Right lobe of liver (tissue), 6 donors: ENCODE data around the gene MTMR4. TPM values are rescaled to one million over a fixed set of nuclear protein-coding genes. Genes with fewer than 3 reads are reported as not detected.

ENCODE experiments used
- ATAC-seq, 4 donors: fragments of 200-7000 bp; cut with Tn5 transposase; one replicate each; pipeline ENCODE4 v1.9.1; 2020; ENCODE audit warnings: mild to moderate bottlenecking in 4 of 4, moderate library complexity in 4 of 4
- DNase-seq, 3 donors: peaks; one replicate each; pipeline ENCODE4 v3.0.0-alpha.2; 2020
- H3K27ac ChIP-seq, 3 donors: fragments of 200-600 bp; one replicate each; pipeline ENCODE4 v1.8.0; 2022
- H3K27me3 ChIP-seq, 2 donors: fragments of 200-600 bp; one replicate each; pipeline ENCODE4 v1.8.0; 2022
- H3K36me3 ChIP-seq, 4 donors: fragments of 200-600 bp; sonication (generic) in 1 of 4; one replicate each; pipeline versions ENCODE4 v1.5.1 to v1.8.0; 2017 to 2022; ENCODE audit warnings: control low read depth in 1 of 4
- H3K4me1 ChIP-seq, 4 donors: fragments of 200-600 bp; sonication (generic) in 1 of 4; one replicate each; pipeline versions ENCODE4 v1.5.1 to v1.8.0; 2017 to 2022; ENCODE audit warnings: control low read depth in 1 of 4
- H3K4me3 ChIP-seq, 3 donors: fragments of 200-600 bp; one replicate each; pipeline ENCODE4 v1.8.0; 2022
- H3K9me3 ChIP-seq, 4 donors: fragments of 200-600 bp; sonication (generic) in 1 of 4; one replicate each; pipeline versions ENCODE4 v1.5.1 to v1.8.0; 2017 to 2022; ENCODE audit warnings: control low read depth in 1 of 4
- CTCF ChIP-seq, 4 donors: fragments of 200-600 bp in 3 of 4; fragments of 450-650 bp in 1 of 4; IDR thresholded peaks; one replicate each; pipeline versions ENCODE4 v1.5.1 to v1.8.0; 2016 to 2022; ENCODE audit warnings: antibody characterized with exemption in 4 of 4, mild to moderate bottlenecking in 2 of 4
- POLR2A ChIP-seq: fragments of 450-650 bp; IDR thresholded peaks from one replicate; pipeline ENCODE4 v1.6.1; 2017; ENCODE audit warnings: antibody characterized with exemption, mild to moderate bottlenecking
- WGBS: methylation state at CpG from one replicate; pipeline ENCODE4 v1.1.6; 2018; ENCODE audit warnings: low coverage, low lambda C conversion rate; ENCODE audit not compliant: insufficient coverage; ENCODE audit errors: missing lambda C conversion rate; 5-methylcytosine and 5-hydroxymethylcytosine counted together
- intact Hi-C, 2 donors: fragments of 100-400 bp; cut with DNase I; formaldehyde crosslinking; loops; one replicate each; pipeline versions ENCODE4 v1.11.2 to v1.14.1; 2022
- total RNA-seq, 6 experiments: library from RNA; depleted of rRNA in 2 of 6; stranded (reverse); fragments of >200 nt in 2 of 6; fragmentation: NEBNext Ultra II Directional in 3 of 6; extraction: Animal tissue kit (Norgen Biotek cat#: 25700) in 3 of 6; gene quantifications; one replicate each; pipeline versions ENCODE4 v1.1.0 to v1.2.4, GENCODE V29; 2016 to 2023
- donor health status: DM: no; HTN: yes; CAD: no.
- donor health status: DM: no; HTN: no; CAD: no.
- donor health status: DM: no; HTN: no; CAD: no.
- donor health status: DM: no; HTN: yes; CAD: no.
- donor health status: DM: no; HTN: yes; CAD: no.

The MTMR4 gene
- total RNA-seq, 6 experiments from 2014 or later = 46.4 to 101 (median 59.7) TPM

GRCh38 chr17:58516644-58517377, 2.4 kb upstream of the MTMR4 start:
- peak overlapping the region; percentile 95 to 97 (median 96) for H3K27ac ChIP-seq
- 10% methylated on average over 2 of the region's 2 CpGs for WGBS
- peak overlapping the region; percentile 71 to 86 (median 75) for H3K4me3 ChIP-seq
- H3K36me3 ChIP-seq = peaks cover 0 to 13% (median 6%) of the 10 kb centered on the region in 4 donors
- no peaks in the 10 kb centered on the region for H3K9me3 ChIP-seq
- no peaks in the 10 kb centered on the region for H3K27me3 ChIP-seq
- peak; percentile 56 to 91 (median 88) for DNase-seq
- intact Hi-C loops = no loop called here
- TF ChIP-seq CTCF (IDR thresholded peaks at IDR 0.05) (no peak), POLR2A (peak; percentile 10)
- peaks cover 0 to 34% (median 6%) of the 10 kb centered on the region in 4 donors for H3K4me1 ChIP-seq
- ATAC-seq = peak; percentile 12 to 52 (median 45)

GRCh38 chr17:58515286-58515685, 848 bp upstream of the MTMR4 start:
- DNase-seq = no peak
- no peak for TF ChIP-seq POLR2A
- no peak for TF ChIP-seq CTCF (IDR thresholded peaks at IDR 0.05)
- Histone ChIP-seq H3K27me3 (no peaks in the 10 kb centered on the region), H3K9me3 (no peaks in the 10 kb centered on the region), H3K4me3 (peak overlapping the region; percentile 75 to 87 (median 86)), H3K4me1 (peaks cover 0 to 24% (median 6%) of the 10 kb centered on the region in 4 donors), H3K36me3 (peaks cover 5 to 25% (median 13%) of the 10 kb centered on the region in 4 donors), H3K27ac (peak overlapping the region; percentile 95 to 97 (median 96))
- intact Hi-C loops = no loop called here
- ATAC-seq = no peak
- 24% methylated on average over 2 of the region's 2 CpGs for WGBS

- Histone ChIP-seq H3K9me3 (no peaks in the 10 kb centered on the region), H3K4me1 (peaks cover 0 to 25% (median 6%) of the 10 kb centered on the region in 4 donors), H3K27me3 (no peaks in the 10 kb centered on the region), H3K36me3 (peaks cover 5 to 30% (median 16%) of the 10 kb centered on the region in 4 donors), H3K27ac (peak overlapping the region; percentile 95 to 97 (median 96)), H3K4me3 (peak overlapping the region; percentile 75 to 87 (median 86))
- DNase-seq (no peak), ATAC-seq (no peak)
- 22% methylated on average over 11 of the region's 11 CpGs for WGBS
- intact Hi-C loops = no loop called here
- no peak for TF ChIP-seq CTCF (IDR thresholded peaks at IDR 0.05)
- no peak for TF ChIP-seq POLR2A
Measured at GRCh38 chr17:58514770-58515157, 326 bp upstream of the MTMR4 start.

- no peak for ATAC-seq
- H3K4me1 ChIP-seq = peaks cover 0 to 39% (median 10%) of the 10 kb centered on the region in 4 donors
- intact Hi-C loops = no loop called here
- TF ChIP-seq CTCF (IDR thresholded peaks at IDR 0.05) (no peak), POLR2A (no peak)
- peaks cover 5 to 44% (median 23%) of the 10 kb centered on the region in 4 donors for H3K36me3 ChIP-seq
- no peaks in the 10 kb centered on the region for H3K9me3 ChIP-seq
- H3K4me3 ChIP-seq = peak overlapping the region; percentile 75 to 87 (median 86)
- H3K27me3 ChIP-seq = no peaks in the 10 kb centered on the region
- 41% methylated on average over 14 of the region's 14 CpGs for WGBS
- DNase-seq = no peak
- H3K27ac ChIP-seq = peak overlapping the region in 2 of 3 donors; percentile 42 to 97
Measured at GRCh38 chr17:58513267-58513964, 1.0 kb downstream of the MTMR4 start.
